Activated CD4-positive, CD25-positive, alpha-beta regulatory T cell treated with anti-CD3 and anti-CD28 coated beads, Interleukin-2, amount 50 U/mL, for 16 hours (primary cell): ENCODE results near the gene TNS3.

Experiments used
- DNase-seq: peaks from one replicate; pipeline ENCODE4 v3.0.0-alpha.2; 2020; ENCODE audit warnings: low read depth, low spot score

The TNS3 gene

GRCh38 chr7:47290466-47290865 is 291.4 kb downstream of the TNS3 start:
- DNase-seq: no peak

GRCh38 chr7:47288060-47288459 is 293.9 kb downstream of the TNS3 start:
- DNase-seq: no peak

- DNase-seq: no peak
These were observed 295.9 kb downstream of the TNS3 start for GRCh38 chr7:47285860-47286491.

GRCh38 chr7:47284691-47285635 is 296.9 kb downstream of the TNS3 start:
- DNase-seq: no peak

GRCh38 chr7:47283497-47284131 is 298.3 kb downstream of the TNS3 start:
- DNase-seq: no peak

- no peak for DNase-seq
These were observed 299.0 kb downstream of the TNS3 start for GRCh38 chr7:47282790-47283496.

- no peak for DNase-seq
These were observed 299.8 kb downstream of the TNS3 start for GRCh38 chr7:47281966-47282643.

GRCh38 chr7:47281161-47281560 is 300.8 kb downstream of the TNS3 start:
- DNase-seq: no peak

- no peak for DNase-seq
These were observed 301.8 kb downstream of the TNS3 start for GRCh38 chr7:47280114-47280513.

- no peak for DNase-seq
These were observed 303.9 kb downstream of the TNS3 start for GRCh38 chr7:47278043-47278442.

GRCh38 chr7:47277321-47277781 is 304.6 kb downstream of the TNS3 start:
- no peak for DNase-seq

GRCh38 chr7:47273974-47274766 is 307.7 kb downstream of the TNS3 start:
- DNase-seq: no peak

GRCh38 chr7:47273088-47273487 is 308.8 kb downstream of the TNS3 start:
- no peak for DNase-seq

- no peak for DNase-seq
These were observed 310.2 kb downstream of the TNS3 start for GRCh38 chr7:47271749-47272148.

- no peak for DNase-seq
These were observed 312.8 kb downstream of the TNS3 start for GRCh38 chr7:47268851-47269836.

GRCh38 chr7:47267346-47267745 is 314.6 kb downstream of the TNS3 start:
- no peak for DNase-seq

- DNase-seq: no peak
These were observed 315.1 kb downstream of the TNS3 start for GRCh38 chr7:47266799-47267198.

GRCh38 chr7:47266131-47266706 is 315.7 kb downstream of the TNS3 start:
- no peak for DNase-seq

GRCh38 chr7:47265621-47266020 is 316.3 kb downstream of the TNS3 start:
- DNase-seq: no peak
